SK-N-SH treated with all-trans-retinoic acid at 6 μM for 48 hours (cell line): Measurements from ENCODE around the gene STOML1.

Experiments
- ATAC-seq: fragments of 200-7000 bp; cut with Tn5 transposase; 3 replicates; pipeline ENCODE4 v1.9.1; 2020; ENCODE audit warnings: mild to moderate bottlenecking, moderate library complexity
- ARNTL ChIP-seq: fragments of 450-650 bp; formaldehyde crosslinking; IDR thresholded peaks from 2 replicates; pipeline ENCODE4 v1.5.0; 2020; ENCODE audit warnings: low read depth, mild to moderate bottlenecking, moderate library complexity, borderline replicate concordance
- BACH2 ChIP-seq: fragments of 250-450 bp; sonication (Bioruptor Pico); IDR thresholded peaks from 2 replicates; pipeline ENCODE4 v1.9.0; 2021; ENCODE audit warnings: mild to moderate bottlenecking, borderline replicate concordance
- CREB5 ChIP-seq: fragments of 250-450 bp; sonication (Bioruptor Pico); IDR thresholded peaks from 2 replicates; pipeline ENCODE4 v1.5.1; 2020; ENCODE audit warnings: low read depth, mild to moderate bottlenecking, moderate library complexity
- CSDC2 ChIP-seq: fragments of 250-450 bp; sonication (Bioruptor Pico); IDR thresholded peaks from 2 replicates; pipeline ENCODE4 v1.5.0; 2020; ENCODE audit warnings: mild to moderate bottlenecking, moderate library complexity
- CSRNP3 ChIP-seq: fragments of 250-450 bp; sonication (Bioruptor Pico); IDR thresholded peaks from 2 replicates; pipeline ENCODE4 v1.5.1; 2021; ENCODE audit warnings: mild to moderate bottlenecking, moderate library complexity
- ESRRG ChIP-seq: fragments of 250-450 bp; sonication (Bioruptor Pico); IDR thresholded peaks from 2 replicates; pipeline ENCODE4 v1.6.1; 2021; ENCODE audit warnings: mild to moderate bottlenecking
- GLIS3 ChIP-seq: fragments of 250-450 bp; sonication (Bioruptor Pico); IDR thresholded peaks from 2 replicates; pipeline ENCODE4 v1.5.0; 2020; ENCODE audit warnings: mild to moderate bottlenecking, moderate library complexity
- ISL1 ChIP-seq: fragments of 250-450 bp; sonication (Bioruptor Pico); IDR thresholded peaks from 2 replicates; pipeline ENCODE4 v2.1.2; 2022; ENCODE audit warnings: mild to moderate bottlenecking, moderate library complexity
- OSR1 ChIP-seq: fragments of 250-450 bp; sonication (Bioruptor Pico); IDR thresholded peaks from 2 replicates; pipeline ENCODE4 v1.8.0; 2022; ENCODE audit warnings: moderate library complexity, mild to moderate bottlenecking, inconsistent platforms
- PATZ1 ChIP-seq: fragments of 250-450 bp; sonication (Bioruptor Pico); IDR thresholded peaks from 2 replicates; pipeline ENCODE4 v1.8.0; 2020; ENCODE audit warnings: mild to moderate bottlenecking, moderate library complexity, borderline replicate concordance
- PPARA ChIP-seq: fragments of 250-450 bp; sonication (Bioruptor Pico); IDR thresholded peaks from 2 replicates; pipeline ENCODE4 v1.5.0; 2020; ENCODE audit warnings: mild to moderate bottlenecking, borderline replicate concordance
- RARB ChIP-seq: fragments of 250-450 bp; sonication (Bioruptor Pico); IDR thresholded peaks from 2 replicates; pipeline ENCODE4 v1.8.0; 2021; ENCODE audit warnings: mild to moderate bottlenecking, moderate library complexity
- SNAI2 ChIP-seq: fragments of 250-450 bp; sonication (Bioruptor Pico); IDR thresholded peaks from 2 replicates; pipeline ENCODE4 v1.5.0; 2020; ENCODE audit warnings: mild to moderate bottlenecking, moderate library complexity
- TCF4 ChIP-seq: fragments of 250-450 bp; sonication (Bioruptor Pico); IDR thresholded peaks from 2 replicates; pipeline ENCODE4 v1.8.0; 2021; ENCODE audit warnings: mild to moderate bottlenecking, moderate library complexity, borderline replicate concordance
- TOX ChIP-seq: fragments of 250-450 bp; sonication (Bioruptor Pico); IDR thresholded peaks from 2 replicates; pipeline ENCODE4 v1.8.0; 2021; ENCODE audit warnings: mild to moderate bottlenecking, moderate library complexity, borderline replicate concordance
- TSHZ2 ChIP-seq: fragments of 250-450 bp; sonication (Bioruptor Pico); IDR thresholded peaks from 2 replicates; pipeline ENCODE4 v1.5.0; 2020; ENCODE audit warnings: mild to moderate bottlenecking, moderate library complexity
- ZC3H10 ChIP-seq: fragments of 250-450 bp; sonication (Bioruptor Pico); IDR thresholded peaks from 2 replicates; pipeline ENCODE4 v1.5.1; 2021; ENCODE audit warnings: mild to moderate bottlenecking, moderate library complexity
- ZFP3 ChIP-seq: fragments of 250-450 bp; sonication (Bioruptor Pico); IDR thresholded peaks from 2 replicates; pipeline ENCODE4 v1.5.0; 2020; ENCODE audit warnings: mild to moderate bottlenecking, moderate library complexity
- ZFP30 ChIP-seq: fragments of 450-650 bp; formaldehyde crosslinking; IDR thresholded peaks from 2 replicates; pipeline ENCODE4 v1.5.0; 2022; ENCODE audit warnings: mild to moderate bottlenecking, moderate library complexity
- ZNF565 ChIP-seq: fragments of 450-650 bp; formaldehyde crosslinking; conservative IDR thresholded peaks from 2 replicates; pipeline ENCODE4 v1.5.0; 2020; ENCODE audit warnings: low read depth, mild to moderate bottlenecking, moderate library complexity
- ZNF70 ChIP-seq: fragments of 450-650 bp; formaldehyde crosslinking; IDR thresholded peaks from 2 replicates; pipeline ENCODE4 v1.5.0; 2020; ENCODE audit warnings: mild to moderate bottlenecking, moderate library complexity
- ZNF8 ChIP-seq: fragments of 450-650 bp; formaldehyde crosslinking; IDR thresholded peaks from 2 replicates; pipeline ENCODE4 v1.5.0; 2020; ENCODE audit warnings: mild to moderate bottlenecking, moderate library complexity
- TF ChIP-seq, protein P1 (sequence below): fragments of 250-450 bp; sonication (Bioruptor Pico); IDR thresholded peaks from 2 replicates; pipeline ENCODE4 v1.8.0; 2021; ENCODE audit warnings: low read depth, mild to moderate bottlenecking, moderate library complexity, borderline replicate concordance

Gene STOML1

GRCh38 chr15:74024687-74025086, 32.6 kb upstream of the STOML1 start:
- TF ChIP-seq CSDC2 (CRISPR knock-in tag), result no peak
- TF ChIP-seq ZFP3 (CRISPR knock-in tag), result no peak
- no peak for TF ChIP-seq OSR1 (CRISPR knock-in tag)
- no peak for TF ChIP-seq ZNF70 (CRISPR knock-in tag)
- no peak for TF ChIP-seq RARB
- TF ChIP-seq TCF4 (CRISPR knock-in tag), result no peak
- TF ChIP-seq ZNF8 (CRISPR knock-in tag), result no peak
- no peak for TF ChIP-seq ARNTL (CRISPR knock-in tag)
- TF ChIP-seq PPARA, result no peak
- TF ChIP-seq GLIS3, result no peak
- no peak for TF ChIP-seq PATZ1 (CRISPR knock-in tag)
- TF ChIP-seq ISL1 (CRISPR knock-in tag), result no peak
- no peak for TF ChIP-seq ESRRG (CRISPR knock-in tag)
- no peak for TF ChIP-seq TOX (CRISPR knock-in tag)
- no peak for TF ChIP-seq ZFP30
- TF ChIP-seq, protein P1, sequence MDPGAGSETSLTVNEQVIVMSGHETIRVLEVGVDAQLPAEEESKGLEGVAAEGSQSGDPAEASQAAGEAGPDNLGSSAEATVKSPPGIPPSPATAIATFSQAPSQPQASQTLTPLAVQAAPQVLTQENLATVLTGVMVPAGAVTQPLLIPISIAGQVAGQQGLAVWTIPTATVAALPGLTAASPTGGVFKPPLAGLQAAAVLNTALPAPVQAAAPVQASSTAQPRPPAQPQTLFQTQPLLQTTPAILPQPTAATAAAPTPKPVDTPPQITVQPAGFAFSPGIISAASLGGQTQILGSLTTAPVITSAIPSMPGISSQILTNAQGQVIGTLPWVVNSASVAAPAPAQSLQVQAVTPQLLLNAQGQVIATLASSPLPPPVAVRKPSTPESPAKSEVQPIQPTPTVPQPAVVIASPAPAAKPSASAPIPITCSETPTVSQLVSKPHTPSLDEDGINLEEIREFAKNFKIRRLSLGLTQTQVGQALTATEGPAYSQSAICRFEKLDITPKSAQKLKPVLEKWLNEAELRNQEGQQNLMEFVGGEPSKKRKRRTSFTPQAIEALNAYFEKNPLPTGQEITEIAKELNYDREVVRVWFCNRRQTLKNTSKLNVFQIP (CRISPR knock-in tag), result no peak
- TF ChIP-seq, all 23 proteins: peak for 0
- ATAC-seq, result no peak

- ATAC-seq, result no peak
- TF ChIP-seq TSHZ2 (CRISPR knock-in tag) (no peak), ZFP3 (CRISPR knock-in tag) (no peak), ISL1 (CRISPR knock-in tag) (no peak), ZNF565 (CRISPR knock-in tag) (no peak), CSRNP3 (CRISPR knock-in tag) (no peak), SNAI2 (no peak), ZNF70 (CRISPR knock-in tag) (no peak), ZNF8 (CRISPR knock-in tag) (no peak)
These were observed 30.8 kb upstream of the STOML1 start for GRCh38 chr15:74022706-74023470.

DNA sequence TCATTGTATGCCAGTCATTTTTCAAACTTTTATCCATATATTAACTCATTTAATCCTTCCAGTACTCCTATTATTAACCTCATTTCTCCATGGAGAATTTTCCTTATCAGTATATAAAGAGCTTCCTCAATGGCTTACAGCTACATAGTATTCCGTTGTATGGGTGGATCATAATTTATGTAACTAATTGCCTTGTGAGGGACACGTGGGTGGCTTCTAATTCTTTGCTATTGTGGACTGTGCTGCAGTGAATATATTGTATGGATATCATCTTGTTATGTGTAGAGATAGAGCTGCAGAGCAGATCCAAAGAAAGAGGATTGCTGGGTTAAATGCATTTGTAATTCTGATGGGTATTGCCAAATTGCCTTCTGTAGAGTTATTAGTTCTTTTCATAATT, 27.6 kb upstream of the STOML1 start:
- no peak for ATAC-seq
- TF ChIP-seq PPARA (no peak), ZNF565 (CRISPR knock-in tag) (no peak), ZFP3 (CRISPR knock-in tag) (no peak), CSDC2 (CRISPR knock-in tag) (no peak), OSR1 (CRISPR knock-in tag) (no peak), ZC3H10 (CRISPR knock-in tag) (no peak), TOX (CRISPR knock-in tag) (no peak), CREB5 (CRISPR knock-in tag) (no peak), ISL1 (CRISPR knock-in tag) (no peak), SNAI2 (no peak), CSRNP3 (CRISPR knock-in tag) (no peak), TCF4 (CRISPR knock-in tag) (no peak), GLIS3 (no peak), BACH2 (CRISPR knock-in tag) (no peak)
